ENCODE data around the gene LMLN. TPM values are rescaled to one million over a fixed set of nuclear protein-coding genes. Genes with fewer than 3 reads are reported as not detected.

LMLN gene
- total RNA-seq, 1 donor from 2014 or later = 18.9 TPM

- peaks cover 44% of the 10 kb centered on the region for H3K4me1 ChIP-seq
- TF ChIP-seq POLR2AphosphoS5 (IDR thresholded peaks at IDR 0.05; ENCODE audit: insufficient read depth in 1 of 2, low read depth in 1 of 2) (no peak), POLR2A (IDR thresholded peaks at IDR 0.05) (no peak), CTCF (IDR thresholded peaks at IDR 0.05) (no peak)
- no peaks in the 10 kb centered on the region for H3K27me3 ChIP-seq
- no peaks in the 10 kb centered on the region for H3K9me3 ChIP-seq
- peaks cover 0 to 44% of the 10 kb centered on the region in 2 donors for H3K36me3 ChIP-seq
- peak overlapping the region; percentile 79 for H3K27ac ChIP-seq
- peak overlapping the region; percentile 51 to 65 for H3K4me3 ChIP-seq
- no peak for DNase-seq (ENCODE audit: extremely low spot score in 2 of 2)
- intact Hi-C loops (cut with DNase I) = no loop called here
Observed at GRCh38 chr3:197950677-197951061, 9.3 kb upstream of the LMLN start.

DNA sequence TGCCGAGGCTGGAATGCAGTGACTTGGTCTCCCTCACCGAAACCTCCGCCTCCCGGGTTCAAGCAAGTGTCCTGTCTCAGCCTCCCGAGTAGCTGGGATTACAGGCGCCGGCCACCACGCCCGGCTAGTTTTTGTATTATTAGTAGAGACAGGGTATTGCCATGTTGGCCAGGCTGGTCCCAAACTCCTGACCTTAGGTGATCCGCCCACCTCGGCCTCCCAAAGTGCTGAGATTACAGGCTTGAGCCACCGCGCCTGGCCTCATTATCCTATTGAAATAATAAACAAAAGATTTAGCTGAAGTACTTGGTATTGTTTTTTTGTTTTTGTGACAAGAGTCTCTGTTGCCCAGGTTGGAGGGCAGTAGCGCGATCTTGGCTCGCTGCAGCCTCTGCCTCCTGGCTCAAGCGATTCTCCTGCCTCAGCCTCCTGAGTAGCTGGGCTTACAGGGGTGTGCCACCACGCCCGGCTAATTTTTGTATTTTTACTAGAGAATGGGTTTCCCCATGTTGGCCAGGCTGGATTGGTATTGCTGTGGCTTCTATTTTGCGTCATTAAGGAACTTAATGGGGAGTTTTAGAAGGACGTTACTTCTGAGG lies 8.5 kb upstream of the LMLN start:
- no peaks in the 10 kb centered on the region for H3K27me3 ChIP-seq
- TF ChIP-seq POLR2AphosphoS5 (IDR thresholded peaks at IDR 0.05; ENCODE audit: insufficient read depth in 1 of 2, low read depth in 1 of 2) (no peak), CTCF (IDR thresholded peaks at IDR 0.05) (no peak)
- DNase-seq (ENCODE audit: extremely low spot score in 2 of 2) = no peak
- peaks cover 0 to 53% of the 10 kb centered on the region in 2 donors for H3K36me3 ChIP-seq
- H3K9me3 ChIP-seq = no peaks in the 10 kb centered on the region
- intact Hi-C loops (cut with DNase I) = no loop called here
- peak overlapping the region; percentile 51 to 65 for H3K4me3 ChIP-seq
- H3K4me1 ChIP-seq = peaks cover 44% of the 10 kb centered on the region
- H3K27ac ChIP-seq = peak overlapping the region; percentile 79

DNA sequence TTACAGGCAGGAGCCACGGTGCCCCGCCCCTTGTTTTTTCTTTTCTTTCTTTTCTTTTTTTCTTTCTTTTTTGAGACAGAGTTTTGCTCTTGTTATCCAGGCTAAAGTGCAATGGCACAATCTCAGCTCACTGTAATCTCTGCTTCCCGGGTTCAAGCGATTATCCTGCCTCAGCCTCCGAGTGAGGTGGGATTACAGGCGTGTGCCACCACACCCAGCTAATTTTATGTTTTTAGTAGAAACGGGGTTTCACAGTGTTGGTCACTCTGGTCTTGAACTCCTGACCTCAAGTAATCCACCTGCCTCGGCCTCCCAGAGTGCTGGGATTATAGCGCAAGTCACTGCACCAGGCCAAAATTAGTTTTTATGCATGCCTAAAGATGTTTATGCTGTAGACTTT lies 7.6 kb upstream of the LMLN start:
- intact Hi-C loops (cut with DNase I) = no loop called here
- no peak for TF ChIP-seq POLR2A (IDR thresholded peaks at IDR 0.05)
- no peak for TF ChIP-seq CTCF (IDR thresholded peaks at IDR 0.05)
- no peak for TF ChIP-seq POLR2AphosphoS5 (IDR thresholded peaks at IDR 0.05; ENCODE audit: insufficient read depth in 1 of 2, low read depth in 1 of 2)
- H3K4me1 ChIP-seq = peaks cover 44% of the 10 kb centered on the region
- no peak overlapping the region for H3K27ac ChIP-seq
- no peaks in the 10 kb centered on the region for H3K27me3 ChIP-seq
- no peak overlapping the region for H3K4me3 ChIP-seq
- DNase-seq (ENCODE audit: extremely low spot score in 2 of 2) = no peak
- H3K9me3 ChIP-seq = no peaks in the 10 kb centered on the region
- peaks cover 0 to 56% of the 10 kb centered on the region in 2 donors for H3K36me3 ChIP-seq

- Histone ChIP-seq H3K27me3 (no peaks in the 10 kb centered on the region), H3K27ac (no peak overlapping the region), H3K4me3 (no peak overlapping the region), H3K4me1 (peaks cover 48% of the 10 kb centered on the region), H3K36me3 (peaks cover 0 to 56% of the 10 kb centered on the region in 2 donors), H3K9me3 (no peaks in the 10 kb centered on the region)
- DNase-seq (ENCODE audit: extremely low spot score in 2 of 2) = no peak
- no peak for TF ChIP-seq CTCF (IDR thresholded peaks at IDR 0.05)
- TF ChIP-seq POLR2A (IDR thresholded peaks at IDR 0.05) = no peak
- no peak for TF ChIP-seq POLR2AphosphoS5 (IDR thresholded peaks at IDR 0.05; ENCODE audit: insufficient read depth in 1 of 2, low read depth in 1 of 2)
- intact Hi-C loops (cut with DNase I) = no loop called here
Observed at GRCh38 chr3:197953325-197953724, 6.7 kb upstream of the LMLN start.

DNA sequence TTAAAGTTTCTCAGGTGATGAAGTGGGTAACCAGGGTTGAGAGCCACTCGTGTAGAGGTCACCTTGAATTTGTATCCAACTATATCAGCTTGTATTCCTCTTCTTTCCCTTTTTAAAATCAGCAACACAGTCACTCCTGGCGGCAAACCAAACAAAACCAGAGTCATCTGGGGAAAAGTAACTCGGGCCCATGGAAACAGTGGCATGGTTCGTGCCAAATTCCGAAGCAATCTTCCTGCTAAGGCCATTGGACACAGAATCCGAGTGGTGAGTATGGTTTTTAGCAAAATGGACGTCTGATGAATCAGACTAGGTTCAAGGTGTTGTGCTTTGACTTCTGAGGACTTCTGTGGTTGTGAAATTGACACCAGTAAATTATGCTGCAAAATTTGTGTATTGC lies 6.1 kb upstream of the LMLN start:
- Histone ChIP-seq H3K4me1 (peaks cover 53% of the 10 kb centered on the region), H3K4me3 (no peak overlapping the region), H3K27me3 (no peaks in the 10 kb centered on the region), H3K9me3 (no peaks in the 10 kb centered on the region), H3K36me3 (peaks cover 0 to 56% of the 10 kb centered on the region in 2 donors), H3K27ac (no peak overlapping the region)
- no peak for DNase-seq (ENCODE audit: extremely low spot score in 2 of 2)
- no peak for TF ChIP-seq CTCF (IDR thresholded peaks at IDR 0.05)
- no peak for TF ChIP-seq POLR2AphosphoS5 (IDR thresholded peaks at IDR 0.05; ENCODE audit: insufficient read depth in 1 of 2, low read depth in 1 of 2)
- TF ChIP-seq POLR2A (IDR thresholded peaks at IDR 0.05) = no peak
- intact Hi-C loops (cut with DNase I) = no loop called here
